ENCODE results near the gene IL16.
"Not testable (repeated sequence)": the region's sequence is repeated elsewhere in the genome, so short reads cannot be mapped to it uniquely, and the experiment has no call there.

The IL16 gene

GRCh38 chr15:81196576-81197254 lies at the start of gene IL16:
TSS of gene IL16 (plus strand) at chr15:81196879. CDS start at chr15:81225400, 28,521 bp downstream.
- DNase-seq: no peak

- no peak for DNase-seq
Observed at GRCh38 chr15:81151389-81151788, 45.3 kb upstream of the IL16 start.

GRCh38 chr15:81152339-81152738 lies 44.3 kb upstream of the IL16 start:
- DNase-seq: no peak

GRCh38 chr15:81152799-81153198 lies 43.9 kb upstream of the IL16 start:
- DNase-seq: no peak

GRCh38 chr15:81155375-81156218 lies 41.1 kb upstream of the IL16 start:
- no peak for DNase-seq

GRCh38 chr15:81156324-81156723 lies 40.4 kb upstream of the IL16 start:
- DNase-seq: no peak

- DNase-seq: no peak
Observed at GRCh38 chr15:81157195-81157938, 39.3 kb upstream of the IL16 start.

GRCh38 chr15:81157939-81158223 lies 38.8 kb upstream of the IL16 start:
- DNase-seq: no peak

GRCh38 chr15:81158561-81158960 lies 38.1 kb upstream of the IL16 start:
- DNase-seq: not testable (repeated sequence)

- DNase-seq: peak; percentile 5
Observed at GRCh38 chr15:81160312-81161159, 36.1 kb upstream of the IL16 start.

- no peak for DNase-seq
Observed at GRCh38 chr15:81161160-81161673, 35.5 kb upstream of the IL16 start.

- DNase-seq: no peak
Observed at GRCh38 chr15:81161851-81162250, 34.8 kb upstream of the IL16 start.

GRCh38 chr15:81163961-81164800 lies 32.5 kb upstream of the IL16 start:
- DNase-seq: no peak

- DNase-seq: no peak
Observed at GRCh38 chr15:81165535-81165934, 31.1 kb upstream of the IL16 start.

- DNase-seq: no peak
Observed at GRCh38 chr15:81166636-81167305, 29.9 kb upstream of the IL16 start.

GRCh38 chr15:81168131-81168526 lies 28.6 kb upstream of the IL16 start:
- no peak for DNase-seq

- no peak for DNase-seq
Observed at GRCh38 chr15:81168644-81169043, 28.0 kb upstream of the IL16 start.

- DNase-seq: no peak
Observed at GRCh38 chr15:81170511-81170910, 26.2 kb upstream of the IL16 start.

- DNase-seq: no peak
Observed at GRCh38 chr15:81171286-81171685, 25.4 kb upstream of the IL16 start.

- DNase-seq: no peak
Observed at GRCh38 chr15:81174125-81174791, 22.4 kb upstream of the IL16 start.

Data from NCI-H187 treated with DMSO at 0.1 percent for 48 hours (cell line).